Cerebellar cortex (tissue), 1 donor: ENCODE measurements around the gene KNDC1.

Source experiments
- DNase-seq: peaks from one replicate; pipeline ENCODE4 v3.0.0-alpha.2; 2015; ENCODE audit warnings: low spot score

Gene KNDC1

DNA sequence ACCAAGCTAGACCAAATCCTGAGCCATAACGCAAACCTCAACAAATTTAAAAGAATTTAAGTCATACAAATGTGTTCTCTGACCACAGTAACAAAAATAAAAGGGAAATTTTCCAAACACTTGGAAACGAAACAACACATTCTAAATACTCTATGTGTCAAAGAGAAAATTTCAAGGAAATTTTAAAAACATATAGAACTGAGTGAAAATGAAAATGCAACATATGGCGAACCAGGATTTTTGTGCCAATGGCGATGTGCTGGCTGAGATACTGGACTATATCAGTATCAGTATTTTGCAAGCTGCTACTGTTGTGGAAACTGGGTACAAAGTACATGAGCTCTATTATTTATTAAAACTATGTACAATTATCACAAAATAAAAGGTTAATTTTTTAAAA, 34.1 kb downstream of the KNDC1 start:
- no peak for DNase-seq

DNA sequence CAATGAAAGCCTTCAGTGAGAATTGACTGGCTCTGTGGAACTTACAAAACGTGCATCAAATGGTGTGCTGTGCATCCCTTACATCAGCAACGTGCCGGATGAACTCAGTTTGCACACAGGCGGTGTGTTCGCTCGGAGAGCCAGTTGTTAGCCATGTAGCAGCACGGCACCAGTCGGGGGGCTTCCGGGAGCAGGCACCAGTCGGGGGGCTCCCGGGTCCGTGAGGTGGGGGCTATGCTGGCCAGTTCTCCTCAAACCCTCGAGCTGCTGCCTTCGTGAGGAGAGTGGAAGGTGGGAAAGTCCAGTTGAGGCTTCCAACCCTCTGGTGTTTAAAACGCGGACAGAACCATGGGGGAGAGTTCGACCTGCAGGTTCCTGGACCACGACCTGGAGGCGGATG, 35.1 kb downstream of the KNDC1 start:
- DNase-seq: no peak

DNA sequence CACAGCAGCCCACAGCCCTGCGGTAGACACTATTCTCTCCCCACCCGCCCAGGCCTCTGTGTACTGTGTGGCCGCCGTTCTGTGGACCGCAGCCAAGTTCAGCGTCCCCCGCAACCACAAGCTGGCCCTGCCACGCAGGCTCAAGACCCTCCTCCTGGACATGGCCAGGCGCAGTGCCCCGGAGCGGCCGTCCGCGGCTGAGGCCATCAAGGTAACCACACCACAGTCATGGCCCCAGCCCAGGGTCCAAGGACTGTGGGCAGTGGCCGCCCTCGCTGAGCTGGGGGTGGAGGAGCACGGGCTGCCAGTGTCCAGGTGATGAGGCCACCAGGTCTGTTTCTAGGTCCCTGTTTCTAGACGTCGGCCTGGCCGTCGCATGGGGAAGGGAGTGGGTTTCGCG, 35.6 kb downstream of the KNDC1 start:
- DNase-seq: no peak

DNA sequence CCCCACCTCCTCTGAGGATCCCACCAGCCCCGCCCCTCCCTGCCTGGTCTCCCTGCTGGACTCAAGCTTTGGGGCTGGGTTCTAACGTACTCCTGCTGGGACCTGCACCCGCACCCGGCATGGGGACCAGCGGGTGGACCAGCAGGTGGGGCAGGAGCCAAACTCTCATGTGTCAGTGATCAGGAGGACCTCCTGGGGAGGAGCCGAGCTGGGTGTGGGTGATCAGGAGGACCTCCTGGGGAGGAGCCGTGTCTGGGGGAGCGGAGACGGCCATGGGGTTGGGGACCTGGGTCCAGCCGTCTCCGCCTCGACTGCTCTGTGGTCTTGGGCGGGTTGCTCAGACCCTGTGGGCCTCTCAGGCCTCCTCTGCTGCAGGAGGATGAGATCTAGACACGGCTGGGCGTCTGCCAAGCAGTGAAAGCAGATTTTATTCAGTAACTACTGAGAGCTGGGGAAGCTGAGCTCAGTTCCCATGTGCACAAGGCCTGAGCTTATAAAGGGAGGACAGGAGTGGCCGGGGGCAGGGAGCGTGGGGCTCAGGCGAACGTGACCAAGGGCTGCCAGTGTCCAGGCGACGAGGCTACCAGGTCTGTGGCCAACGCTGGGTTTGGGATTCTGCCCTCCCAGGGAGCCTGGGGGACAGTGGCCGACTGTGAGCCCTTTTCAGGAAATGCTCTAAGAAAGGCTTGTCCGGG, 36.3 kb downstream of the KNDC1 start:
- DNase-seq: no peak

DNA sequence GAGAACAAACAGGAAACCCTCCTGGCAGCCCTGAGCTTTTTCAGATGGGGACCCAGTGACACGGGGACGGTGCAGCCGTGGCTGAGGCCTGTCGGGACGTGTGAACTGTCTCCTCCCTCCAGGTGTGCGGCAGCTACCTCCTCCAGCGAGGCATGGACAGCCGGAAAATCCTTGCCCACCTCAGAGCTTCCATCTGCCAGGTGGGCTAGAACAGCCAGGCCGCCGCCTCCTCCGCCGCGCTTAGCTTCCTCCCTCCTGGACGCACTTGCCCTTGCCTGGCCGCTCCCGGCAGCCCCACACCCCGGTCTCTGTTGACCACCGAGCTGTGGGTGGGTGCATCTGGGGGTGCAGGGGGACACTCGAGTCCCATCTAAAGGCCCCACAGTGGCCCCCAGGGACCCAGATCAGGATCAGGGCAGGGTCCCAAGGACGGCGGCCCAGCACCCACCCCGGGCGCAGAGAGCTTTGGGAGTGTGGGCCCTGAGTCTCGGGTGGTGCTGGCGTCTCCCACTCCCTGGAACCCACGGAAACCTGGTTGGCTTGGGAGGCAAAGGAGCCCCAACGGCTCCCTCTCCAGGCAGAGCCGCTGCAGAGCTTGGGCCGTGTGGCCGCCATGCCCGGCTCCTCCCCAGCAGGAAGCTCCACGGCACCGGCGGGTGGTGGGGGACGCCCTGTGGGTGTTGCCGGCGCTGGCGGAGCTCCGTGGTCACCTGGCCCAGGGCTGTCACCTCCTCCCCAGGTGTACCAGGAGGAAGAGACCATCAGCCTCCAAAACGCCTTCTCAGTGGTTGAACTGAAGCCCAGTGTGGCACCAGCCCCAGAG, 37.1 kb downstream of the KNDC1 start:
- no peak for DNase-seq

DNA sequence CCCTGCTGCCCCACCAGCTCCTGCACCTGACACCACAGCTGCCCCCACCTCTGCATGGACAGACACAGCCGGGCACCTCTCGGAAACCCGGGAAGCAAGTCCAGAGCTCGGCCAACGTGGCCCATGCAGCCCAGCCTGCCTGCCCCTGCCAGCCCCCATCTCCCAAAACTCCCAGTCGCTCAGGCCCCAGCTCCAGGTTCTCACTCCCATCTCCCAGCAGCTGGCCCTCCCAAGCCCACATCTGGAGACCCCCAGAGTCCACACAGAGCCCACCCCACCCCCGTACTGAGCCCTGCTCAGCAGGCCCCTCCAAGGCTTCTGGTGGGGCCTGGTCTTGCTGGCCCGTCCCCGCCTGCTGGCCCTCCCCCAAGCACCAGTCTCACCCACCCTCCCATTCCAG, 37.8 kb downstream of the KNDC1 start:
- no peak for DNase-seq

DNA sequence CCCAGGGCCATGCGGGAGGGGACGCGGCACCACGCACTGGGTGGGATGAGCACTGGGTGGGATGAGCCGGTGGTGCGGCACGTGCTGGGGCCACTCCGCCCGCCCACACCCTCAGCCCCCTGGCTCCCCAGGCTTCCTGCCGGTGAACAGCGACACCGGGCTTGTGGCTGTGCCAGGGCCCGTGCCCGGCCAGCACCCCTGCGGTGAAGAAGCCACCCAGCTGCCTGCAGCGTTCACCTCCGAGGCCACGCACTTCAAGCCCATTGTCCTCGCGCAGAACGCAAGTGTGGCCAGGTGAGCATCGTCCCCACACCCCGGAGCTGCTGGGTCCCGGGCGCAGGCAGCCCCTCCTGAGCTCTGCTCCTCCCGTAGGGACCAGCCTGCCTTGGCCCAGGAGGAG, 38.2 kb downstream of the KNDC1 start:
- DNase-seq: no peak

DNA sequence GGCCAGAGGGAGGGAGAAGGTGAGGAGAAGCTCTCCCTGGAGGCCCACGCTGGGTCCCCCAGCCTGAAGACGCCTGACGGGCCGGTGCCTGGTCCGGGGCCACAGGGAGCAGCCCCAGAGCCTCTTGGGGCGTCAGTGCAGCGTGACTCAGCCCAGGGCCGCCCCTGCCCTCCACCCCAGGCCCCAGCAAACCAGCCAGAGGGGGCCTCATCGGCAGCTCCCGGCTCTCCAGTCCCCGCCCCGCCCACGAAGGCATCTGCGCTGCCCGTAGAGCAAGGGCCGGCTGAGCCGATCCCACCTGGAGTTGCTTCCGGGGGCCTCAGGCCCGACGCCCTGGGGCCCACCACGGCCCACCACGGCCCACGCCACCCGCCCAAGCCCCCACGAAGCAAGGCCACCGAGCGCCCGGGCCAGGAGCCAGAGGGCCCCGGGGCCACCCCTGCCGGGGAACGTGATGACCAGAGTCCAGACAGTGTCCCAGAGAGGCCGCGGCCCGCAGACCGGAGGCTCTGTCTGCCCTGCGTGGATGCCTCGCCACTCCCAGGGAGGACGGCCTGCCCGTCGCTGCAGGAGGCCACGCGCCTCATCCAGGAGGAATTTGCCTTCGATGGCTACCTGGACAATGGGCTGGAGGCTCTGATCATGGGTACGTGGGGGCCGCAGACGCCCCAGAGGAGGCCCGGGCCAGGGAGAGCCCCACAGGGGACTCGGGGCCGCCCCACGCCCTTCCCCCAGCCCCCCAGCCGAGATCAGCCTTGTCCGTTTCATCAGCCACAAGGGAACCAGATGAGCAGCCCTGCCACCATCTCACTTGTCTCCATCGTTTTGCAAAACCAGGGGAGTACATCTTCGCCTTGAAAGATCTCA, 38.8 kb downstream of the KNDC1 start:
- no peak for DNase-seq

DNA sequence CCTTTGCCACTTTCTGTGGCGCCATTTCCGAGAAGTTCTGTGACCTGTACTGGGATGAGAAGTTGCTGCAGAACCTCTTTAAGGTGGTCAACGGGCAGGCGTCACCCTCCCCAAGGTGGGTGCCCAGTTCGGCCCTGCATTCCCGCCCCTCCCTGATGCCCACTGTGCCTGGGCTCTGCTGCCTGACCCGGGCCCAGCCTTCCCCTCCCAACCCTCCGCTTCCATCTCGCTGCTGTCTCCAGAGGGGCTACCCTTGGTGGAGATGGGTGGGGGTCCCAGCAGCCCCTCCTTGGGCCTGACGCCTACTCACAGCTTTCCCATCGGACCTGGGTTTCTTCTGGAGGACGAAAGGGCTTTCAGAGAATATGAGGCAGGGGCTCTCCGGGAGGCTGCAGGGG, 39.5 kb downstream of the KNDC1 start:
- no peak for DNase-seq

DNA sequence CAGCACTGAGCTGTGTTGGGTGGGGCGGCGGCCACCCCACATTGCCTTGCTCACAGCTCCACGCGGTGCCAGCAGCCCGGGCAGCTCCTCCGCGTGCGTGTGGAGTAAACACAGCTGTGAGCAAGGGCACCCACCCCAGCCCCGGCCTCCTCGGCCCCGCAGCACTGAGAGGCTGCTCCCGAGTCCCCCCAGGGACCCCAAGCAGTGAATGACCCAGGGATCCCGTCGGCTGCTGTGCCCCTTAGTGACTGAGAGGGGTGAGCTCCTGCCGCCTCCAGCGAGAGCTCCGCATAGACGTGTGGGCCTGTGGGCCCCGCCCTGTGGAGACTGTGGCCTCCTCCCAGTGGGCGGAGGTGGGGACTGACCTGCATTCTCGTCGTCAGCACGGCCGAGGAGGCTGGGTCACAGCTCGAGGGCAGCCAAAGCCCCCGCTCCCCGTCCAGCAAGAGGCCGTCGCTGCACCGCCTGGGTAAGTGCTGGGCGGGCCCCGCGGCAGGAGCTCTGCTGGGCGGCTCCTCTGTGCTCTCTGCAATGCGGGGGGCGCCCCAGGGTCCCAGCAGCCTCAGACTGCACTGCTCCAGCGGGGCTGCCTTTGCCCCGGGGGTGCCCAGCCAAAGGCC, 40.1 kb downstream of the KNDC1 start:
- DNase-seq: no peak

DNA sequence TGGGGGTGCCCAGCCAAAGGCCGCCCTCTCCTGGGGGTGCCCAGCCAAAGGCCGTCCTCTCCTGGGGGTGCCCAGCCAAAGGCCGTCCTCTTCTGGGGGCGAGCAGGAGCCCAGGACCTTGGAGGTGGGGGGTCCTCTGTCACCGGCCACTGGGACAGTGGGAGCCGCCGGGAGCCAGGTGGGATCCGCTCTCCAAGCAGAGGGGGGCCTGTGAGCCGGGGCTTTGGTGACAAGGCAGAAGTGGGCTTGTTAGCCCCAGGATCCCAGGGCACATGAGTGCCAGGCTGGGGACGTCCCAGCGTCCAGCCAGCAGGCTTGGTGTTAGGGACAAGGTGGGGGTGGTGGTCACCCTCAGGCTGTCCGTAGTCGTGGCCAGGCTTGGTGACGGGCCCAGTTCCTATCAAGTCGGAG, 40.6 kb downstream of the KNDC1 start:
- no peak for DNase-seq

DNA sequence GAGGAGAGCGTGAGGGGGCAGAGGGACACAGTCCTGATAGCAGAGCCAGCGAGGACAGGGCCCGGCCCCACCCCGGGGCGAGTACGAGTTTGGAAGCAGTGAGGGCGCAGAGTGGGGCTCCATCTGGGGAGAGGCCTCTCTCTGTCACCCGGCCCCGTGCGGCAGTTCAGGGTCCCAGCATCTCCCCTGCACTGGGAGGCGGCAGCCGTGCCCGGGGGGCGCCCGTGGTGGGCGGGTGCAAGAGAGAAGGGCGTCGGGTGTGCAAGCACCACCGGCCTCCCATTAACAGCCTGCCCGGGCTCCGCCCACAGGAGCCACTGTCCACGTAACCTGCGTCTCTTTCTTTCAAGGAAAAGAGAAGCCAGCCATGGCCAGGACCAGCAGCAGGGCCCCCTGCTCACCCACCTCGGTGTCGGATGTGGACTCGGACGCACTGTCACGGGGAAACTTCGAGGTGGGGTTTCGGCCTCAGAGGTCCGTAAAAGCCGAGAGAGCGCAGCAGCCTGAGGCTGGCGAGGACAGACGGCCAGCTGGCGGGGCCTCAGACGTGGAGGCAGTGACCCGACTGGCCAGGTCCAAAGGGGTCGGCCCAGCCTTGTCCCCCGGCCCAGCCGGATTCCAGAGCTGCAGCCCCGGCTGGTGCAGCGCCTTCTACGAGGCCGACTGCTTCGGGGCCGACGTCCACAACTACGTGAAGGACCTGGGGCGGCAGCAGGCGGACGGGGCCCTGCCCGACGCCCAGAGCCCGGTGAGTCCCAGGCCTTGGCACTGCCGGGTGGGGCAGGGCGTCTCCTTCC, 41.3 kb downstream of the KNDC1 start:
- no peak for DNase-seq

DNA sequence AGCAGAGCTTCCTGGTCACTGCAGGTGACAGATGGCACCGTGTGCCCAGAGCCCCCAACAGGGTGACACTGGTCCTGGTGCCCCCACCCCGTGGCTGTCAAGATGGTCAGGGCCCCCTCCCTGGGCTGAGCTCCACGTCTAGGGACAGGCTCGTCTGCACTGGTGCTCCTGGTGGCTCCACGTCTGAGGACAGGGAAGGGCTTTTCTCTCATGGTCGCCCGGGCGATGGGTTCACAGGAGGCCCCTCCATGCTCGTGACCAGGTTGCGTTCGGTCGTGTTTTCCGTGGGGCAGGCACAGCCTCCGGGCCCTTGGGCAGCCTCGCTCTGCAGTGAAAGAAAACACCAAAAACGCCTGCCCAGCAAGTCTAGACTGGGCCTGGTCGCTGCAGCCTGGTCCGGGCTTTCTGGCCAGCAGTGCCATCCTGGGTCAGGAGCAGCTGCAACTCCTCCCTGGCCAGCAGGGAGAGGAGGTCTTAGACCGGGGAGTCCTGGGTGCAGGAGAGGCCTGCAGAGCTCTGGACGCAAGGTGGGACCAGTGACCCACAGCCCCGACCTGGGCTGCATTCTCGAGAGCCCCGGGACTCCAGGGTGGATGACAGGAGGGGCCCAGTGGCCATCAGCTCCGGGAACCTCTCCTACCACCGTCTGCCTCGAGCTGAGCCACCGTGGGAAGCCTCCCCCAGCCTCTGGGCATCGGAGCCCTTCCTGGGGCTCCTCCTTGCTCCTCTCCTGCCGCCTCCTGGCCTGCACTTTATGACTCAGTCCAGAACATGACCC, 42.1 kb downstream of the KNDC1 start:
- DNase-seq: no peak

DNA sequence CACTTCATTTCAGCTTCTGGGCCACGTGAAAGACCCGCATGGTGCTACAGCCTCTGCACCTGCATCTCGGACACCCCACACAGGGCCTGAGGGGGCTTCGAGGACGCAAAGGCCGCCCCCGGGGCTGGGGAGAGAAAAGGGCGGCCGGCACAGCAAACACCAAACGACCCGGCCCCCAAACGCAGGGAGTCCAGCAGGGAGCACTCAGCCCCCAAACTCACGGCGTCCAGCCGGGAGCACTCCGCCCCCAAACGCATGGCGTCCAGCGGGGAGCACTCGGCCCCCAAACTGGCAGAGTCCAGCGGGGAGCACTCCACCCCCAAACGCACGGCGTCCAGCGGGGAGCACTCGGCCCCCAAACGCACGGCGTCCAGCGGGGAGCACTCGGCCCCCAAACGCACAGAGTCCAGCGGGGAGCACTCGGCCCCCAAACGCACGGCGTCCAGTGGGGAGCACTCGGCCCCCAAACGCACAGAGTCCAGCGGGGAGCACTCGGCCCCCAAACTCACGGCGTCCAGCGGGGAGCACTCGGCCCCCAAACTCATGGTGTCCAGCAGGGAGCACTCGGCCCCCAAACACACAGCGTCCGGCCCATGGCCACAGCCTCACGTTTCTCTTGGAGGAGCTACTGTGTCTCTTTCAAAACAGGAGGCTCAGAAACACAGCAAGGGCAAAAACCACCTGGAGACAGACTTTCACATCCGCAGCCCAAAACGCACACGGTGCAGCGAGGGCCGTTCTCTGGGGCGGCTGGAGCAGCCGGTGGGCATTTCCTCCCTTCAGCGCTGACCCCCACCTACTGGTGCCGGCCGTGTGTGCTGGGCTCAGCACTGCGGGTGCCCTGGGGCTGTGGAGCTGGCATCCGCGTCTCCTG, 43.0 kb downstream of the KNDC1 start:
- DNase-seq: no peak

DNA sequence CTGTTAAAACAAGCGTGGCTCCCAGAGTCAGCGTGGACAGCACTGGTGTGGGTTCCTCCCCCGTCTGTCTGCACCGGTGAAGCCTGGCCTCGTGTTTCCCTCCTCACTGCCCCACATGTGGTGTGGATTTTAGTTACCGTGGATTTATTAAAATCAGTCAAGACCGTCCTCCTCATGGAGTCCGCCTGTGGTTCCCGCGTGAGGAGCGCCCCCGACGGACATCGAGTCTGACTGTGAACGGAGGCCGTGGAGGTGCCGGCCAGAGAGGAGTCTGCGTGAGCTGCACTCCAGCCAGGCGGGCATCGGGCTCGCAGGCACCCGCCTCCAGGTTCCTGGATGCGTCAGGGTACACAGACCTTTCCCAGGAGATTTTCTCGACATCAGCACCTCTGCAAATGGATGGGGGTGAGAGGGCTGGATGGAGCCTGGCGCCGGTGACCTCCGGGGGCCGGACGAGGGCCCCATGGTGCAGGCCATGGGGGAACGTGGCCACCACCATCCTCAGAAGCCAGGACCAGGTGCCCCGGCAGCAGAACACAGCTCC, 43.7 kb downstream of the KNDC1 start:
- no peak for DNase-seq

DNA sequence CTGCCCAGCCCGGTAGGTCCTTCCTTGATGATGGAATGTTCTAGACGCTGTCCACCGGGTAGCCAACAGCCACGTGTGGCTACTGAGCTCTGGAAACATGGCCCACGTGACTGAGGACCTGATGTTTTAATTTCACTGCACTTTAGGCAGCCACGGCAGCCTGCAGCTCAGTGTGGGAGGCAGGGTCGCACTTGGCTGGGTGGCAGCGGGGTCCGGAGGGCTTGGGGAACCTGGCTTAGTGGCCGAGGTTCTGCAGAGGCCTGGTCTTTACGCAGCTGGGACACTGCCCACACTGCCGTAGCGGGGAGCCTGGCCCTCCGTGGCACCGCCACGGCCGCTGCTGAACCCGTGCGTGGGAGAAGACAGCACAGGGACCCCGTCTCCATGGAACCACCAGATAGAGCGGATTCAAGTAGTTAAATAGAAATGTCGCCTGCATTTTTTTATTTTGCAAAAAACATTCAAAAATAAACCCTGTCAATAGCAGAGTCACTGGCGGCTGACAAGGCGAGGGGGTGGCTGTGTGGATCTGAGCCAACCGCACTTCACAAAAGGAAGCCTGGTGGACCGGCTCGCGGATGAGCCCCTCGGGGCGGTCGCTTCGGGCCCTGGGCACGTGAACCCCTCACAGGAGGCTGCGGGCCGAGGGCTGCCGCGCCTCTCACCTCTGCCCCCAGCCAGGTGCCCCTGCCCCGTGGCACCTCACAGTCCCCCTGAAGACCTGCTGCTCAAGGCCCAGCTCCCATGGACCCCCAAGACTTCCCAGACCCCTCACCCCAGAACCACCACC, 44.4 kb downstream of the KNDC1 start:
- no peak for DNase-seq

DNA sequence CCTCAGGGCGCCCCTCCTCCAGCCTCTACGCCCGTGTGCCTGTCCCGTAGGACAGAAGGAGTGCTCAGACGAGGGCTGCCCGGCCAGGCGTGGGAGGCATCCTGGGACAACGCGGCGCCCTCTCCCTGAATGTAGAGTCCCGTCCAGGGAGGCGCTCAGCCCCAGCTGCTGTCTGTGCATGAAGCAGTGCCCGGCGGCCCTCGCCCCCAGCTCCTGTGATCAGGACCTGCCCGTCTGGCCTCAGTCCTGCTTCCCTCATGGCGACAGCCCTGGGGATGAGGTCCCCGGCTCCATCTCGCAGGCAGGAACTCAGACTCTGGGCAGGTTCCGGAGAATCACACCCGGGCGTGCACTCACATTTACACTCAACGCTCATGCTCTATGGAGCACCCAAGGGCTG, 45.1 kb downstream of the KNDC1 start:
- DNase-seq: no peak

DNA sequence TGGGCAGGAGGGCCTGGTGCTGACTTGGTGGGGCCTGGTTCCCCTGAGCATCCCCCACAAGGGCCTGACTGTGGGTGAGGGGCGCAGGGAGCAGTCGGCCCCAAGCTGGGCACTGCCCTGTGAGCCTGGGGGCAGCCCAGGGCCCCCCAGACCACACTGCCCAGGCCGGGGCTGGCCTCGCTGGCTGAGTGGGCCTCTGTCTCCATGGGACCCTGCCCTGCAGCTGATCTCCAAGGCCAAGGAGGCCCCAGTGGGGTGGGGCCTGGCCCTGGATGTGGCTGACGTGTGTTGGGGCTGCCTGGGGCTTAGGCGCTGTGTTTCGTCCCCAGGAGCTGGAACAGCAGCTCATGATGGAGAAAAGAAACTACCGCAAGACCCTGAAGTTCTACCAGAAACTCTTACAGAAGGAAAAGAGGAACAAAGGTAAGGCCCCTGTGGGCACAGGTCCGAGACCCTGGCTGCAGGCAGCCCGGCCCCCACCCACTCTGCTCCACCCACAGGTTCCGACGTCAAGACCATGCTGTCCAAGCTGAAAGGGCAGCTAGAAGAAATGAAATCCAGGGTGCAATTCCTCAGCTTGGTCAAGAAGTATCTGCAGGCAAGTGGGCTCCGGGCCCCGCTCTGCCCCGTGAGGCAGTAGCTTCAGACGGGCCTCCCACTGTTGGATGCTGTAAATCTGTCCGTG, 46.5 kb downstream of the KNDC1 start:
- DNase-seq: no peak
